ENCODE results near the gene PRIM2. TPM values are rescaled to one million over a fixed set of nuclear protein-coding genes. Genes with fewer than 3 reads are reported as not detected.
"Not testable (repeated sequence)": the region's sequence is repeated elsewhere in the genome, so short reads cannot be mapped to it uniquely, and the experiment has no call there.

Gene PRIM2
- total RNA-seq, 4 donors from 2014 or later: 5.6 to 19.5 (median 6.9) TPM

- DNase-seq (ENCODE audit: low spot score): no peak
- TF ChIP-seq CTCF (IDR thresholded peaks at IDR 0.05): no peak
- ATAC-seq (ENCODE audit: low FRiP score): no peak
Measured at GRCh38 chr6:57432157-57432556, 114.7 kb downstream of the PRIM2 start.

- TF ChIP-seq CTCF (IDR thresholded peaks at IDR 0.05): no peak
- no peak for DNase-seq (ENCODE audit: low spot score)
- no peak for ATAC-seq (ENCODE audit: low FRiP score)
Measured at GRCh38 chr6:57432919-57433684, 115.7 kb downstream of the PRIM2 start.

DNA sequence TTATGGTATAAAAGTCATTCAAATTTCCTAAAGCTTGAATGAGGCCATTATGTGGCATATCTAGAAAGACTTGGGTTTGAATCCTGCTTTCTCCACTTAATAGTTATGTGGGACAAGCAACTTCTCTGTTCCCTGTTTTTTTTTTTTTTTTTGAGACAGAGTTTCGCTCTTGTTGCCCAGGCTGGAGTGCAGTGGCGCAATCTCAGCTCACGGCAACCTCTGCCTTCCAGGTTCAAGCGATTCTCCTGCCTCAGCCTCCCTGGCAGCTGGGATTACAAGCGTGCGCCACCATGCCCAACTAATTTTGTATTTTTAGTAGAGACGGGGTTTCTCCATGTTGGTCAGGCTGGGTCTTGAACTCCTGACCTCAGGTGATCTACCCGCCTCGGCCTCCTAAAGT lies 116.4 kb downstream of the PRIM2 start:
- ATAC-seq (ENCODE audit: low FRiP score); DNase-seq (ENCODE audit: low spot score): not testable (repeated sequence)

DNA sequence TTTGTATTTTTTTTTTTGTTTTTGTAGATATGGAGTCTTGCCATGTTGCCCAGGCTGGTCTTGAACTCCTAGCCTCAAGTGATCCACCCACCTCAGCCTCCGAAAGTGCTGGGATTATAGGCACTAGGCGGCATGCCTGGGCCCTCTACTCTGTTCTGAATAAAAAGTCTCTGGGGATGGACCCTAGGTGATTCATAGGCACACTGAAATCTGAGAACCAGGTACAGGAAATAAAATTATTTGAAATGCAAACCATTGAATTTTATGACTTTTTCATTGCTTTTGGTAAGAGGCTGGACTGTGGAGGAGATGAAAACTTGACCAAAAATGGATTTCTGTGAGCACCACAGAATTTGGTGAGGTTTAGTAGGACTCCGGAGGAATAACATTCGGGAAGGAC lies 117.5 kb downstream of the PRIM2 start:
- DNase-seq (ENCODE audit: low spot score): no peak
- no peak for ATAC-seq (ENCODE audit: low FRiP score)
- TF ChIP-seq CTCF (IDR thresholded peaks at IDR 0.05): no peak

GRCh38 chr6:57435475-57436160 lies 118.2 kb downstream of the PRIM2 start:
- TF ChIP-seq CTCF (IDR thresholded peaks at IDR 0.05): no peak
- DNase-seq (ENCODE audit: low spot score) (no peak), ATAC-seq (ENCODE audit: low FRiP score) (no peak)

- ATAC-seq (ENCODE audit: low FRiP score); DNase-seq (ENCODE audit: low spot score): not testable (repeated sequence)
Measured at GRCh38 chr6:57440735-57441134, 123.3 kb downstream of the PRIM2 start.

- not testable (repeated sequence) for ATAC-seq (ENCODE audit: low FRiP score)
Measured at GRCh38 chr6:57442133-57442532, 124.7 kb downstream of the PRIM2 start.

DNA sequence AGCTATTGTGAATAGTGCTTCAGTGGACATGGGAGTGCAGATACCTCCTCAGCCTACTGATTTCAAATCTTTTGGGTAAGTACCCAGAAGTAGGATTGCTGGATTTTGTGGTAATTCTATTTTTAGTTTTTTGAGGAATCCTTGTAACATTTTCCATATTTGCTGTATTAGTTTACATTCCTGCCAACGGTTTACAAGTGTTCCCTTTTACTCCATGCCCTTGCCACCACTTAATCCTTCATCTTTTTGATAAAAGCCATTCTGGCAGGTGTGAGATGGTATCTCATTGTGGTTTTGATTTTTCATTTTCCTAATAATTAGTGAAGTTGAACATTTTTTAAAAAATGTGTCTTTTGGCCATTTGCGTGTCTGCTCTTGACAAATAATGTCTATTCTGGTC lies 125.8 kb downstream of the PRIM2 start:
- not testable (repeated sequence) for DNase-seq (ENCODE audit: low spot score); ATAC-seq (ENCODE audit: low FRiP score)

More at GRCh38 chr6:57442133-57442532, 124.7 kb downstream of the PRIM2 start:
- DNase-seq (ENCODE audit: low spot score): not testable (repeated sequence)

DNA sequence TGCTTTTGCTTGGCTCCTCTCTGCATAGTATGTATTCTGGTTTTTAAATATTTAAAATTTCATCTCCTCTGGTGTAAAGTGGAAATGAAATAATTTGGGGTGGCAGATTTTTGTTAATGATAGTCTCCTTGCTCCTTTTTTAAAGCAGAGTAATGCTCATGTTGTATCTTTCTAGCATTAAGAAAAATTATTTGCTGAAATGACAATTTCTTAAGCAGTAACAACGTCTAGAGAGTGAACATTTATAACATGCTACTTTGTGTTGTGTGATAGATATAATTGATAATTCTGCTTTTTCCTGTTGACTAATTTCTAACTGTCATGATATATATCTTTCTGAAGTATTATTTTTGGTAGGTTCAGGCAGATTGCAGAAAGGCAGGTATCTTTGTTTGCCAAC lies 127.4 kb downstream of the PRIM2 start:
- not testable (repeated sequence) for ATAC-seq (ENCODE audit: low FRiP score); DNase-seq (ENCODE audit: low spot score)

GRCh38 chr6:57445379-57445778 lies 127.9 kb downstream of the PRIM2 start:
- ATAC-seq (ENCODE audit: low FRiP score): not testable (repeated sequence)

DNA sequence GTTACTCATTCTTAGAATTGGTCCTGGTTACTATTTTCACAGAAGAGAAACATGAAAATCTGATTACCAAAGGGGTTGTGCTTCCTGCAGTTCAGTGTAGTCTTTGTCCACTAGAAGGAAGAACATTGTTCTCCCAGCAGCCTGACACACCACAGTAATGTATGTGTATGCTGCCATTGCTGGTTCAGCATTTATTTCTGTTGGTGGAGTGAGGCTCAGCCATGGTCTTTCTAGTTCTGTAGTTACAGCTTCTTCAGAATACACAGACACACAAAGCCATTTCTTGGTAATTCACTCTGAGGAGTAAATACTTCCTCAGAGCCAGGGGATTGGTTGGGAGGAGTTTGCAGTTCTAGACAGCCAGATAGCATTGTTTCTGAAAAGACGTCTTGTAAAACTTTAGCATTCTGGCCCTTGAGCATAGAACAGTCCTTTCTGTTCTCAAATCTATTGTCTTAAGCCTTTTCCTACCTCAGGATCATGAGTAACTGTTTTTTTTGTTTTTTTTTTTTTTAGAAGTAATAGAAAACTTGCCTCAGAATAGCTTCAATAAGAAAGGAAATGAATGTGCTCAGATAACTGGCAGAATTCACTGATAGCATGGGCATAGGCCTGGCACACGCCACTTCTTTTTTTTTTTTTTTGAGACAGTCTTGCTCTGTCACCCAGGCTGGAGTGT lies 128.5 kb downstream of the PRIM2 start:
- ATAC-seq (ENCODE audit: low FRiP score); DNase-seq (ENCODE audit: low spot score): not testable (repeated sequence)

More at GRCh38 chr6:57445379-57445778, 127.9 kb downstream of the PRIM2 start:
- DNase-seq (ENCODE audit: low spot score): not testable (repeated sequence)

GRCh38 chr6:57449496-57450066 lies 132.2 kb downstream of the PRIM2 start:
- not testable (repeated sequence) for DNase-seq (ENCODE audit: low spot score); ATAC-seq (ENCODE audit: low FRiP score)

DNA sequence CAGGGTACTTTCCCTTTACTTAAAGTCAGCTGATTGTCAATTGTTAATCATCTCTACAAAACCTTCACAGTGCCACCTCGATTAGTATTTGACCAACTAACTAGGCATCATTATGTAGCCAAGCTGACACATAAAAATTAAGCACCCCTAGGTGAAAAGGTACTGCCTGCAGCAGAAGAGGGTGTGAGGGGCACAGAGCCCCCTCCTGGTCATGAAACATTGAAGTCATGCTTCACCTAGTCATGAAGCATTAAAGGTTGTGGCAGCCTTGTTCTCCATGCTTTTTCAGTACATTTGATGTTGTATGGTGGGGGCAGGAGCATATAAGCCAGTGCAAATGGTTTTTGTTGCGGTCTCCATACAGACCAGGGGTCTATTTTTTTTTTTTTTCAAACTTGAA lies 142.4 kb downstream of the PRIM2 start:
- ATAC-seq (ENCODE audit: low FRiP score); DNase-seq (ENCODE audit: low spot score): not testable (repeated sequence)

- DNase-seq (ENCODE audit: low spot score); ATAC-seq (ENCODE audit: low FRiP score): not testable (repeated sequence)
Measured at GRCh38 chr6:57461022-57461421, 143.6 kb downstream of the PRIM2 start.
